IMR-90 (cell line): Measurements from ENCODE around the gene MAPK11. TPM values are rescaled to one million over a fixed set of nuclear protein-coding genes. Genes with fewer than 3 reads are reported as not detected.

Experiments used
- ATAC-seq: fragments of 200-7000 bp; cut with Tn5 transposase; 2 replicates; pipeline ENCODE4 v1.9.1; 2020; ENCODE audit warnings: low read depth, mild to moderate bottlenecking, moderate library complexity
- BruUV-seq: library from RNA; stranded (reverse); fragments of 400-500 nt; replicated peaks from 2 replicates; lab custom pipeline; 2021; lab: Mats Ljungman, UMichigan
- CTCF ChIA-PET: fragments of 300-600 bp; formaldehyde crosslinking; extraction: SDS; loops from one replicate; lab custom pipeline; 2021; ENCODE audit warnings: antibody characterized with exemption; lab: Yijun Ruan, JAX
- POLR2A ChIA-PET: fragments of 300-600 bp; sonication (Branson Sonifier 250); formaldehyde crosslinking; loops from one replicate; lab custom pipeline; 2022; ENCODE audit warnings: antibody characterized with exemption; ENCODE audit not compliant: unreplicated experiment; lab: Charles Lee
- DNase-seq: peaks from one replicate; pipeline ENCODE4 v3.0.0; 2013
- H2AFZ ChIP-seq: replicated peaks from 2 replicates; pipeline ENCODE3; 2013; ENCODE audit warnings: low read length, mild to moderate bottlenecking; ENCODE audit not compliant: poor library complexity
- H2AK5ac ChIP-seq: 2 replicates; pipeline ENCODE4 v1.6.1; 2013; ENCODE audit warnings: low read depth, low read length, inconsistent platforms
- H2AK9ac ChIP-seq: replicated peaks from 2 replicates; pipeline ENCODE3; 2013; ENCODE audit warnings: mild to moderate bottlenecking, low read depth, low read length, moderate library complexity; ENCODE audit not compliant: poor library complexity
- H2BK120ac ChIP-seq: 2 replicates; pipeline ENCODE4 v1.6.1; 2013; ENCODE audit warnings: low read depth, low read length, inconsistent platforms
- H2BK15ac ChIP-seq: 3 replicates; pipeline ENCODE4 v1.6.1; 2013; ENCODE audit warnings: low read depth, low read length, inconsistent platforms
- H2BK20ac ChIP-seq: 2 replicates; pipeline ENCODE4 v1.6.1; 2013; ENCODE audit warnings: low read depth, mild to moderate bottlenecking, inconsistent platforms, low read length, moderate library complexity
- H2BK5ac ChIP-seq: 2 replicates; pipeline ENCODE4 v1.6.1; 2013; ENCODE audit warnings: mild to moderate bottlenecking, low read depth, low read length, inconsistent platforms; ENCODE audit not compliant: poor library complexity, severe bottlenecking
- H3K14ac ChIP-seq: replicated peaks from 2 replicates; pipeline ENCODE4 v1.6.1; 2013; ENCODE audit warnings: low read depth, low read length, inconsistent platforms
- H3K18ac ChIP-seq: 2 replicates; pipeline ENCODE4 v1.6.1; 2013; ENCODE audit warnings: low read depth, low read length, control low read depth
- H3K23ac ChIP-seq: 2 replicates; pipeline ENCODE4 v1.6.1; 2013; ENCODE audit warnings: low read depth, low read length, inconsistent platforms
- H3K27ac ChIP-seq: 2 replicates; pipeline ENCODE4 v1.5.1; 2013; ENCODE audit warnings: mild to moderate bottlenecking, control low read depth, low read length; ENCODE audit not compliant: insufficient read depth
- H3K27me3 ChIP-seq: 2 replicates; pipeline ENCODE4 v1.6.1; 2013; ENCODE audit warnings: low read length; ENCODE audit not compliant: control insufficient read depth, insufficient read depth
- H3K36me3 ChIP-seq: 2 replicates; pipeline ENCODE4 v1.6.1; 2013; ENCODE audit warnings: low read length, mixed read lengths; ENCODE audit not compliant: control insufficient read depth, insufficient read depth
- H3K4ac ChIP-seq: 2 replicates; pipeline ENCODE4 v1.6.1; 2013; ENCODE audit warnings: low read depth, low read length, inconsistent platforms
- H3K4me1 ChIP-seq: 2 replicates; pipeline ENCODE4 v1.6.1; 2013; ENCODE audit warnings: low read length, mixed read lengths; ENCODE audit not compliant: control insufficient read depth, insufficient read depth
- H3K4me2 ChIP-seq: 2 replicates; pipeline ENCODE4 v1.6.1; 2013; ENCODE audit warnings: low read depth, mild to moderate bottlenecking, control low read depth, low read length, moderate library complexity
- H3K4me3 ChIP-seq: 2 replicates; pipeline ENCODE4 v1.5.1; 2013; ENCODE audit warnings: low read depth, mild to moderate bottlenecking, control low read depth, low read length, moderate library complexity; ENCODE audit not compliant: insufficient read depth
- H3K56ac ChIP-seq: 2 replicates; pipeline ENCODE4 v1.6.1; 2013; ENCODE audit warnings: low read length, inconsistent platforms; ENCODE audit not compliant: insufficient read depth; ENCODE audit errors: extremely low read depth
- H3K79me1 ChIP-seq, 2 experiments: 2 replicates each; pipeline ENCODE4 v1.6.1; 2013; ENCODE audit warnings: low read length in 2 of 2, inconsistent platforms in 1 of 2, low read depth in 1 of 2
- H3K9ac ChIP-seq: 2 replicates; pipeline ENCODE4 v1.6.1; 2013; ENCODE audit warnings: low read depth, low read length, control low read depth
- H3K9me1 ChIP-seq: 2 replicates; pipeline ENCODE4 v1.6.1; 2013; ENCODE audit warnings: low read length, inconsistent platforms; ENCODE audit not compliant: insufficient read depth
- H3K9me3 ChIP-seq: 2 replicates; pipeline ENCODE4 v1.6.1; 2013; ENCODE audit warnings: low read length; ENCODE audit not compliant: control insufficient read depth, insufficient read depth
- H4K20me1 ChIP-seq: 2 replicates; pipeline ENCODE4 v1.6.1; 2013; ENCODE audit warnings: low read length, inconsistent platforms; ENCODE audit not compliant: insufficient read depth
- H4K5ac ChIP-seq: 2 replicates; pipeline ENCODE4 v1.6.1; 2013; ENCODE audit warnings: mild to moderate bottlenecking, low read depth, low read length, control low read depth
- H4K8ac ChIP-seq, 2 experiments: 2 replicates each; pipeline ENCODE4 v1.6.1; 2013; ENCODE audit warnings: low read depth in 2 of 2, low read length in 2 of 2, control low read depth in 1 of 2, inconsistent platforms in 1 of 2
- H4K91ac ChIP-seq: 2 replicates; pipeline ENCODE4 v1.6.1; 2013; ENCODE audit warnings: low read depth, low read length, inconsistent platforms; ENCODE audit not compliant: insufficient read depth
- NFE2L2 ChIP-seq: fragments of 150-350 bp; IDR thresholded peaks from 2 replicates; pipeline ENCODE4 v1.6.1; 2016; ENCODE audit warnings: low read depth, mild to moderate bottlenecking, low read length
- RAD21 ChIP-seq: IDR thresholded peaks from 2 replicates; pipeline ENCODE4 v1.6.1; 2012; ENCODE audit warnings: low read length, improper control_type of control experiment
- RFX5 ChIP-seq: IDR thresholded peaks from 2 replicates; pipeline ENCODE4 v1.8.0; 2012; ENCODE audit warnings: low read depth, mild to moderate bottlenecking, low read length, moderate library complexity
- SMC3 ChIP-seq: fragments of 150-350 bp; IDR thresholded peaks from 2 replicates; pipeline ENCODE4 v1.6.1; 2016; ENCODE audit warnings: low read depth, mild to moderate bottlenecking, antibody characterized with exemption, low read length, moderate library complexity
- WGBS, 2 experiments: methylation state at CpG; one replicate each; pipeline versions ENCODE4 v1.1.5 to v1.1.7; 2013; ENCODE audit warnings: missing lambda C conversion rate in 2 of 2; ENCODE audit not compliant: insufficient read length in 1 of 2; ENCODE audit errors: extremely low coverage in 2 of 2; 5-methylcytosine and 5-hydroxymethylcytosine counted together
- dilution Hi-C: fragments of 300-500 bp; cut with HindIII; formaldehyde crosslinking; loops from one replicate; pipeline ENCODE4 v1.14.3; 2018; ENCODE audit warnings: low sequenced_read_pairs; ENCODE audit not compliant: unreplicated experiment
- in situ Hi-C: fragments of 300-500 bp; cut with MboI; formaldehyde crosslinking; loops from 3 replicates; pipeline ENCODE4 v1.14.3; 2019; ENCODE audit warnings: low sequenced_read_pairs, inconsistent platforms, mixed read lengths
- intact Hi-C: fragments of 100-400 bp; cut with micrococcal nuclease; formaldehyde crosslinking; loops from 2 replicates; pipeline ENCODE4 v1.10.0; 2022
- polyA plus RNA-seq, 3 experiments: library from polyadenylated mRNA; depleted of rRNA; stranded (reverse); fragments of >200 nt; gene quantifications; 2 replicates each; pipeline ENCODE4 v1.2.3, GENCODE V29; 2012; ENCODE audit warnings: low replicate concordance in 1 of 3
- total RNA-seq: library from RNA; depleted of rRNA; stranded (reverse); fragments of >200 nt; gene quantifications from 2 replicates; pipeline ENCODE4 v1.2.3, GENCODE V29; 2012

Gene MAPK11
- total and polyA plus RNA-seq, 2 of the 4 experiments (the other 2 are of a cell fraction): 8.1 to 14.4 TPM

- TF ChIP-seq SMC3: no peak
These were observed 5.2 kb upstream of the MAPK11 start (continued) for GRCh38 chr22:50275181-50276055.

GRCh38 chr22:50274771-50275170 is 4.6 kb upstream of the MAPK11 start:
- H3K14ac ChIP-seq: no peak overlapping the region
- H3K4me1 ChIP-seq: peaks cover 11% of the 10 kb centered on the region
- WGBS, 2 experiments: 83% methylated on average over 1 of the region's 7 CpGs; no CpG with 5 or more reads in 1 of the 2 experiments
- no peak overlapping the region for H3K23ac ChIP-seq
- H4K20me1 ChIP-seq: peaks cover 51% of the 10 kb centered on the region
- no peak overlapping the region for H3K9ac ChIP-seq
- H2BK20ac ChIP-seq: no peak overlapping the region
- H3K27me3 ChIP-seq: no peaks in the 10 kb centered on the region
- TF ChIP-seq RFX5 (no peak), NFE2L2 (no peak), RAD21 (no peak)
- H2BK15ac ChIP-seq: no peak overlapping the region
- H3K9me3 ChIP-seq: no peaks in the 10 kb centered on the region
- no peak overlapping the region for H4K8ac ChIP-seq
- no peak overlapping the region for H2BK120ac ChIP-seq
- ChIA-PET POLR2A (no interaction called here), CTCF (no interaction called here)
- H3K56ac ChIP-seq: no peak overlapping the region
- no peak overlapping the region for H3K27ac ChIP-seq
- H3K4me3 ChIP-seq: no peak overlapping the region
- DNase-seq (no peak), ATAC-seq (no peak)
- H3K18ac ChIP-seq: no peak overlapping the region
- no peak overlapping the region for H2AFZ ChIP-seq
- intact Hi-C loops: loop anchor here (5.0 kb wide), 1 partner anchor 33 kb away; the partner anchor contains the start of gene PLXNB2
- no peak overlapping the region for H2AK9ac ChIP-seq
- H4K91ac ChIP-seq: no peak overlapping the region
- H3K9me1 ChIP-seq: no peaks in the 10 kb centered on the region
- no peak overlapping the region for H3K4me2 ChIP-seq
- H2AK5ac ChIP-seq: no peak overlapping the region
- H3K4ac ChIP-seq: no peak overlapping the region
- no peak overlapping the region for H4K5ac ChIP-seq
- dilution Hi-C loops: no loop called here
- H3K79me1 ChIP-seq: peaks cover 0 to 18% of the 10 kb centered on the region in 2 experiments; a peak in 1 of 4 replicates
- peaks cover 56% of the 10 kb centered on the region for H3K36me3 ChIP-seq
- in situ Hi-C loops: loop anchor here (10.0 kb wide), 1 partner anchor 50 kb away; the partner anchor contains the start of gene DENND6B
- BruUV-seq: no TSS peak
- no peak overlapping the region for H2BK5ac ChIP-seq
